Neural cell (in vitro differentiated cells): Measurements from ENCODE around the gene RBM38.

Experiments used
- CTCF ChIP-seq: fragments of 450-650 bp; IDR thresholded peaks from 2 replicates; pipeline ENCODE4 v1.5.1; 2014; ENCODE audit warnings: antibody characterized with exemption, mild to moderate bottlenecking, moderate library complexity; ENCODE audit not compliant: poor library complexity, severe bottlenecking
- EP300 ChIP-seq: fragments of 450-650 bp; conservative IDR thresholded peaks from 2 replicates; pipeline ENCODE4 v1.6.1; 2014; ENCODE audit warnings: antibody characterized with exemption, mild to moderate bottlenecking, moderate library complexity; ENCODE audit not compliant: poor library complexity, severe bottlenecking
- EZH2 ChIP-seq: fragments of 200-600, 300-800 bp; shearing (Covaris generic), sonication (generic); IDR thresholded peaks from 2 replicates; pipeline ENCODE4 v1.6.1; 2014; ENCODE audit warnings: antibody characterized with exemption, low read length, borderline replicate concordance, mild to moderate bottlenecking; ENCODE audit not compliant: insufficient read depth, poor library complexity, severe bottlenecking
- MXI1 ChIP-seq: fragments of 450-650 bp; conservative IDR thresholded peaks from 2 replicates; pipeline ENCODE4 v1.6.1; 2014; ENCODE audit warnings: antibody characterized with exemption, mild to moderate bottlenecking; ENCODE audit not compliant: poor library complexity, severe bottlenecking
- POLR2AphosphoS5 ChIP-seq: IDR thresholded peaks from 2 replicates; pipeline ENCODE4 v1.6.1; 2012
- SMC3 ChIP-seq: fragments of 450-650 bp; conservative IDR thresholded peaks from 2 replicates; pipeline ENCODE4 v1.6.1; 2014; ENCODE audit warnings: antibody characterized with exemption, mild to moderate bottlenecking, moderate library complexity; ENCODE audit not compliant: poor library complexity
- TAF1 ChIP-seq: IDR thresholded peaks from 2 replicates; pipeline ENCODE4 v1.6.1; 2012; ENCODE audit warnings: low read depth

- TF ChIP-seq CTCF (no peak), EZH2 (no peak), EP300 (no peak), TAF1 (no peak), POLR2AphosphoS5 (no peak), SMC3 (no peak), MXI1 (no peak)
Observed at GRCh38 chr20:57390604-57391438, at the start of gene RBM38.
